HCT116 (cell line): ENCODE data around the gene BMPER. TPM values are rescaled to one million over a fixed set of nuclear protein-coding genes. Genes with fewer than 3 reads are reported as not detected.

Experiments used
- ATAC-seq: fragments of 200-7000 bp; cut with Tn5 transposase; 2 replicates; pipeline ENCODE4 v1.9.1; 2020; ENCODE audit warnings: mild to moderate bottlenecking, moderate library complexity
- BruUV-seq: library from RNA; stranded (reverse); fragments of 400-500 nt; replicated peaks from 2 replicates; lab custom pipeline; 2021; lab: Mats Ljungman, UMichigan
- CTCF ChIA-PET: fragments of 300-600 bp; sonication (Branson Sonifier 250); formaldehyde crosslinking; loops from one replicate; lab custom pipeline; 2021; ENCODE audit warnings: antibody characterized with exemption; lab: Charles Lee
- POLR2A ChIA-PET: fragments of 300-600, 350-600 bp; sonication (Branson Sonifier 250); formaldehyde crosslinking; loops from one replicate; lab custom pipeline; 2021; ENCODE audit warnings: antibody characterized with exemption; lab: Charles Lee
- RAD21 ChIA-PET, 2 experiments: fragments of 300-600 bp; sonication (Branson Sonifier 250); formaldehyde crosslinking; loops; one replicate each; lab custom pipeline; 2023; ENCODE audit warnings: low total read pairs in 2 of 2; ENCODE audit not compliant: uncharacterized antibody in 2 of 2, unreplicated experiment in 2 of 2, low non-redundant PET in 1 of 2; lab: Charles Lee
- DNase-seq: peaks from one replicate; pipeline ENCODE4 v3.0.0-alpha.2; 2010; ENCODE audit warnings: low read depth, low spot score
- H2AFZ ChIP-seq: fragments of 200-600 bp; shearing (Covaris generic), sonication (generic); 2 replicates; pipeline ENCODE4 v1.6.1; 2017; ENCODE audit warnings: low read depth, mixed run types, mixed read lengths, antibody characterized with exemption, low read length; ENCODE audit not compliant: poor library complexity, severe bottlenecking
- H3K27ac ChIP-seq: 2 replicates; pipeline ENCODE4 v1.5.1; 2012; ENCODE audit warnings: low read depth, low read length
- H3K27me3 ChIP-seq: fragments of 200-600 bp; sonication (generic); 2 replicates; pipeline ENCODE4 v1.6.1; 2016; ENCODE audit warnings: mixed run types, low read length, mixed read lengths; ENCODE audit not compliant: insufficient read depth
- H3K36me3 ChIP-seq, 2 experiments: fragments of 200-500 bp in 1 of 2; fragments of 200-600 bp in 1 of 2; sonication (Bioruptor generic) in 1 of 2; sonication (generic) in 1 of 2; 2 replicates each; pipeline versions ENCODE4 v1.5.1 to v1.6.1; 2014 to 2016; ENCODE audit warnings: low read length in 2 of 2, inconsistent platforms in 1 of 2, mixed read lengths in 1 of 2, mixed run types in 1 of 2; ENCODE audit not compliant: insufficient read depth in 2 of 2, control insufficient read depth in 1 of 2
- H3K4me1 ChIP-seq, 2 experiments: fragments of 200-600 bp in 1 of 2; sonication (generic) in 1 of 2; 2 replicates each; pipeline versions ENCODE4 v1.5.1 to v1.6.1; 2012 to 2017; ENCODE audit warnings: low read length in 2 of 2, inconsistent platforms in 1 of 2, mild to moderate bottlenecking in 1 of 2, mixed read lengths in 1 of 2, mixed run types in 1 of 2, moderate library complexity in 1 of 2; ENCODE audit not compliant: insufficient read depth in 2 of 2, control insufficient read depth in 1 of 2
- H3K4me2 ChIP-seq: fragments of 200-600 bp; sonication (generic); 2 replicates; pipeline ENCODE4 v1.6.1; 2017; ENCODE audit warnings: mixed run types, low read length, mixed read lengths
- H3K4me3 ChIP-seq, 2 experiments: fragments of 200-600 bp in 1 of 2; sonication (generic) in 1 of 2; replicated peaks in 1 of 2; 2 replicates each; pipeline ENCODE4 v1.5.1; 2011 to 2016; ENCODE audit warnings: low read length in 2 of 2, control low read depth in 1 of 2, low read depth in 1 of 2, mild to moderate bottlenecking in 1 of 2, mixed read lengths in 1 of 2, mixed run types in 1 of 2
- H3K79me2 ChIP-seq: fragments of 200-600 bp; sonication (generic); 2 replicates; pipeline ENCODE4 v1.6.1; 2017; ENCODE audit warnings: mild to moderate bottlenecking, mixed run types, low read length, moderate library complexity, mixed read lengths; ENCODE audit not compliant: insufficient read depth
- H3K9ac ChIP-seq: fragments of 200-600 bp; sonication (generic); 2 replicates; pipeline ENCODE4 v1.6.1; 2016; ENCODE audit warnings: low read length, mixed read lengths
- H3K9me2 ChIP-seq: fragments of 200-600 bp; sonication (generic), shearing (Covaris generic); 2 replicates; pipeline ENCODE4 v1.6.1; 2017; ENCODE audit warnings: mixed run types, mild to moderate bottlenecking, moderate library complexity; ENCODE audit not compliant: insufficient read depth
- H3K9me3 ChIP-seq, 2 experiments: fragments of 200-500 bp in 1 of 2; fragments of 200-600 bp in 1 of 2; sonication (Bioruptor generic) in 1 of 2; sonication (generic) in 1 of 2; 2 replicates each; pipeline ENCODE4 v1.6.1; 2014 to 2017; ENCODE audit warnings: low read length in 2 of 2, mixed read lengths in 2 of 2, inconsistent platforms in 1 of 2, low read depth in 1 of 2, mild to moderate bottlenecking in 1 of 2, mixed run types in 1 of 2, moderate library complexity in 1 of 2; ENCODE audit not compliant: control insufficient read depth in 1 of 2, insufficient read depth in 1 of 2
- H4K20me1 ChIP-seq: fragments of 200-600 bp; sonication (generic), shearing (Covaris generic); 2 replicates; pipeline ENCODE4 v1.6.1; 2017; ENCODE audit warnings: mixed run types, mild to moderate bottlenecking, moderate library complexity; ENCODE audit not compliant: insufficient read depth
- CBX3 ChIP-seq: IDR thresholded peaks from 2 replicates; pipeline ENCODE4 v1.6.1; 2012; ENCODE audit warnings: low read depth
- ELF1 ChIP-seq: IDR thresholded peaks from 2 replicates; pipeline ENCODE4 v1.6.1; 2012; ENCODE audit warnings: low read depth, borderline replicate concordance
- EZH2phosphoT487 ChIP-seq: fragments of 200-600 bp; IDR thresholded peaks from 2 replicates; pipeline ENCODE4 v1.6.1; 2018; ENCODE audit warnings: antibody characterized with exemption, borderline replicate concordance
- FOSL1 ChIP-seq: IDR thresholded peaks from 2 replicates; pipeline ENCODE4 v1.6.1; 2012; ENCODE audit warnings: low read depth
- JUND ChIP-seq: IDR thresholded peaks from 2 replicates; pipeline ENCODE4 v1.6.1; 2012
- MAX ChIP-seq: IDR thresholded peaks from 2 replicates; pipeline ENCODE4 v1.6.1; 2012
- POLR2A ChIP-seq: IDR thresholded peaks from 2 replicates; pipeline ENCODE4 v1.7.0; 2011; ENCODE audit warnings: borderline replicate concordance; ENCODE audit not compliant: insufficient read depth, insufficient read length; ENCODE audit errors: extremely low read depth
- RAD21 ChIP-seq: IDR thresholded peaks from 2 replicates; pipeline ENCODE4 v1.6.1; 2012; ENCODE audit warnings: low read depth, mild to moderate bottlenecking
- SIN3A ChIP-seq: IDR thresholded peaks from 2 replicates; pipeline ENCODE4 v1.6.1; 2012; ENCODE audit warnings: low read depth
- SP1 ChIP-seq: IDR thresholded peaks from 2 replicates; pipeline ENCODE4 v1.6.1; 2012; ENCODE audit warnings: low read depth
- SRF ChIP-seq: IDR thresholded peaks from 2 replicates; pipeline ENCODE4 v1.6.1; 2012; ENCODE audit warnings: low read depth
- YY1 ChIP-seq: IDR thresholded peaks from 2 replicates; pipeline ENCODE4 v1.6.1; 2011; ENCODE audit warnings: low read length, low read depth, moderate library complexity, mild to moderate bottlenecking; ENCODE audit not compliant: insufficient replicate concordance; ENCODE audit errors: extremely low read depth
- ZBTB33 ChIP-seq: IDR thresholded peaks from 2 replicates; pipeline ENCODE4 v1.6.1; 2011; ENCODE audit warnings: mild to moderate bottlenecking, low read length, moderate library complexity; ENCODE audit not compliant: insufficient replicate concordance; ENCODE audit errors: extremely low read depth
- ZFX ChIP-seq: fragments of 450-650 bp; IDR thresholded peaks from 2 replicates; pipeline ENCODE4 v1.6.1; 2017
- intact Hi-C: fragments of 100-400 bp; cut with micrococcal nuclease; formaldehyde crosslinking; loops from 2 replicates; pipeline ENCODE4 v1.10.0; 2022
- total RNA-seq: library from RNA; stranded (reverse); gene quantifications from one replicate; pipeline ENCODE4 v1.2.1, GENCODE V29; 2021; ENCODE audit not compliant: unreplicated experiment

The BMPER gene
- total RNA-seq, 1 experiment from 2014 or later: not detected

DNA sequence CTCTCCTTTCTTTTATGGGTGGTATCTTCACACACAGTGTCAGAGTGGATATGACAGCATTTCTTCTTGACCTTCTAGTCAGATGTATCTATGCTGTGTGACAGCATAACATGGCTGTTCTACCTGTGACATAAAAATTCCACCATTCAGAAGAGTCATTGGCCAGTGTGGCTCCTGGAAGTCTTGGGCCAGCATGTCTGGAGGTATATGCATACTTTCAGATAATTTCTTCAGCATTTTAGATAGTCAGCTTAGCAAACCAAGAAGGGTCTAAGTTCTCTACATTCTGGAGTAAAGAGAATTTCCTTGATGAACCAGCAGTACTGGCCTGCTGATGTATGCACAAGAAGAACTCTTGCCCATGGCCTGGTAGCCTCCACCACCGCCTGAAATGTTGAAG is 179.3 kb downstream of the BMPER start (continued):
- TF ChIP-seq CBX3 (no peak), EZH2phosphoT487 (no peak), SIN3A (no peak), YY1 (no peak), JUND (no peak), MAX (no peak)

DNA sequence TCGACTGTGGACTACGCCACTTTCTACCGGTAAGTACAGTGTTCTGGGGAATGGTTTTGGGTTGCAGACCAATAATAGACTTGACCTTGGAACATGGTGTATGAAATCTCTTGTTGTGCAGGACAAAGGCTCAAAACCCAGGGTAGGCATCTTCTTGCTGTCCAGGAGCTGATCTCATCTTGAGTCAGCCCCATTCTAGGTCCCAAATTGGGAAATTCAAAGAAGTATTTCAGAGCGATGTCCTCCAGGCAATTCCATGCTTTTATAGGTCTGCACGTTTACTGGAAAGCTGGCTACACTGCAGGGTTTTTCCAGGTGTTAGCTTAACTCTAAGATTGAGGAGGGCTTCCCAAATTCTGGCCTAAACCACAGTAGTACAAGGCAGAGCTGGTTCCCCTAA is 180.7 kb downstream of the BMPER start:
- no peaks in the 10 kb centered on the region for H3K9me3 ChIP-seq
- TF ChIP-seq ZFX: no peak
- no peak for TF ChIP-seq MAX
- no peak for TF ChIP-seq SIN3A
- no peak for TF ChIP-seq RAD21
- no peak for TF ChIP-seq ZBTB33
- no peak for TF ChIP-seq SP1
- TF ChIP-seq FOSL1: no peak
- TF ChIP-seq SRF: no peak
- TF ChIP-seq POLR2A: no peak
- TF ChIP-seq ELF1: no peak
- no TSS peak for BruUV-seq
- no peak overlapping the region for H3K4me3 ChIP-seq
- no peaks in the 10 kb centered on the region for H3K27me3 ChIP-seq
- H3K36me3 ChIP-seq: no peaks in the 10 kb centered on the region
- no peaks in the 10 kb centered on the region for H3K9me2 ChIP-seq
- H3K9ac ChIP-seq: no peak overlapping the region
- intact Hi-C loops: no loop called here
- H3K4me2 ChIP-seq: no peak overlapping the region
- ChIA-PET RAD21 (no interaction called here), CTCF (interaction anchor here (2.7 kb wide), 1 partner anchor 103 kb away, joined by 89 read pairs; no protein-coding TSS in a partner anchor), POLR2A (no interaction called here)
- no peak for DNase-seq
- no peak overlapping the region for H3K27ac ChIP-seq
- H4K20me1 ChIP-seq: no peaks in the 10 kb centered on the region
- no peaks in the 10 kb centered on the region for H3K4me1 ChIP-seq
- no peak for ATAC-seq
- H2AFZ ChIP-seq: no peak overlapping the region
- no peaks in the 10 kb centered on the region for H3K79me2 ChIP-seq
